OCI-LY1 (cell line): ENCODE data around the gene FASTKD1.
"Not testable (repeated sequence)": the region's sequence is repeated elsewhere in the genome, so short reads cannot be mapped to it uniquely, and the experiment has no call there.

Experiments used
- CTCF ChIP-seq: fragments of 200-600 bp; sonication (generic), shearing (Covaris generic); IDR thresholded peaks from 2 replicates; pipeline ENCODE4 v1.5.1; 2017; ENCODE audit warnings: mild to moderate bottlenecking, antibody characterized with exemption, low read length, moderate library complexity, mixed read lengths
- EZH2 ChIP-seq: fragments of 200-600 bp; sonication (generic), shearing (Covaris generic); IDR thresholded peaks from 2 replicates; pipeline ENCODE4 v1.8.0; 2017; ENCODE audit warnings: borderline replicate concordance, mixed run types, mild to moderate bottlenecking, antibody characterized with exemption, low read length, moderate library complexity, mixed read lengths

GRCh38 chr2:169615982-169616381, 42.3 kb upstream of the FASTKD1 start:
- not testable (repeated sequence) for TF ChIP-seq CTCF, EZH2
